GM13976 (cell line): Measurements from ENCODE around the gene SDK1.

Experiments
- DNase-seq: peaks from one replicate; pipeline ENCODE4 v3.0.0; 2012; ENCODE audit warnings: low spot score
- CTCF ChIP-seq: IDR thresholded peaks from 2 replicates; pipeline ENCODE4 v1.5.1; 2012; ENCODE audit warnings: borderline replicate concordance, mild to moderate bottlenecking; ENCODE audit not compliant: insufficient read depth; ENCODE audit errors: extremely low read depth, missing control alignments, control extremely low read depth
- in situ Hi-C: fragments of 300-500 bp; cut with MboI; formaldehyde crosslinking; loops from one replicate; pipeline ENCODE4 v1.12.0; 2022; ENCODE audit warnings: low sequenced_read_pairs, mixed read lengths, inconsistent platforms; ENCODE audit not compliant: unreplicated experiment

The SDK1 gene

GRCh38 chr7:3978839-3979238 lies 677.8 kb downstream of the SDK1 start:
- no peak for DNase-seq
- in situ Hi-C loops: no loop called here
- TF ChIP-seq CTCF: no peak

- in situ Hi-C loops: no loop called here
- no peak for TF ChIP-seq CTCF
- DNase-seq: no peak
Measured at GRCh38 chr7:3979611-3980299, 678.7 kb downstream of the SDK1 start.

- TF ChIP-seq CTCF: no peak
- DNase-seq: no peak
- in situ Hi-C loops: no loop called here
Measured at GRCh38 chr7:3980300-3980643, 679.2 kb downstream of the SDK1 start.

GRCh38 chr7:3981281-3981680 lies 680.2 kb downstream of the SDK1 start:
- no peak for DNase-seq
- no peak for TF ChIP-seq CTCF
- in situ Hi-C loops: no loop called here

- in situ Hi-C loops: no loop called here
- TF ChIP-seq CTCF: no peak
- DNase-seq: no peak
Measured at GRCh38 chr7:3984456-3984855, 683.4 kb downstream of the SDK1 start.

- DNase-seq: no peak
- in situ Hi-C loops: no loop called here
- TF ChIP-seq CTCF: no peak
Measured at GRCh38 chr7:3986927-3987326, 685.9 kb downstream of the SDK1 start.
